ENCODE data around the gene HS3ST6. TPM values are rescaled to one million over a fixed set of nuclear protein-coding genes. Genes with fewer than 3 reads are reported as not detected.

The HS3ST6 gene
- total and polyA plus RNA-seq, 2 of the 13 experiments (the other 11 are each of a cell fraction or from before 2014, with no cell fraction given): not detected

DNA sequence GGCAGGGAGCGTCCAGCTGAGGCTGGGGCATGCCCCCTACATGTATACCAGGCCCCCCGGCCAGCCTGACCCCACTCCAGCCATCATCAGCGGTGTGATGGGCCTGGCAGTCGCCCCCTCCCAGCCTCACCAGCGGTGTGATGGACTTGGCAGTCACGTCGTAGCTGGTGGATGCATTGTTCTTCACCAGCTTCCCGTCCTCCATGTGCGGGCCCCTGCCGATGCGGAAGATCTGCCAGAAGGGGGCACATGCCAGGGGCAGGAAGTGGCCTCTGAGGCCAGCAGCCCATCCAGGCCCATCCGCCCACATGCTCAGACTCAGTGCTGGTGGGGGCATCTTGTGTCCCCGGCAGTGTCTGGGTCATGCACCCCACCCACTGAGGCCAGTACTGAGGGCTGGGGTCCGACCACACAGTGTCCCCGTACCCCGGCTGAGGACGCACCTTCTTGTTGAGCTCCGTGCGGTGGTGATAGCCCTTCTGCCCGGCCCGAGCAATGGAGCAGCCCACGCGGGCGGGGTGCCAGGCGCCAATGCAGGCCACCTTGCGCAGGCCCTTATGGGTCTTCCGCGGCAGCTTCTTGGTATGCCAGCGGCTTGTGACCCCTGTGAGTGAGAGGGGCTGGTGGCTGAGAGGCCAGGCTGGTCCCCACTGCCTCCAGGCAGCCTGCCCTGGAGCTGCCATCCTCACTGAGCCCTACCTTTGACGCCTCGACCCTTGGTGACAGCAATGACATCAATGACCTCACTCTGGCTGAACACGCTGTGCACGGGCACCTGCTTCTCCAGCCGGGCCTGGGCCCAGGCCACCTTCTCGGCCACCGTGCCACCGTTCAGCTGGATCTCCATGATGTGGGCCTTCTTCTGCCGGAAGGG, 28.5 kb upstream of the HS3ST6 start (continued):
- TF ChIP-seq, protein P1, sequence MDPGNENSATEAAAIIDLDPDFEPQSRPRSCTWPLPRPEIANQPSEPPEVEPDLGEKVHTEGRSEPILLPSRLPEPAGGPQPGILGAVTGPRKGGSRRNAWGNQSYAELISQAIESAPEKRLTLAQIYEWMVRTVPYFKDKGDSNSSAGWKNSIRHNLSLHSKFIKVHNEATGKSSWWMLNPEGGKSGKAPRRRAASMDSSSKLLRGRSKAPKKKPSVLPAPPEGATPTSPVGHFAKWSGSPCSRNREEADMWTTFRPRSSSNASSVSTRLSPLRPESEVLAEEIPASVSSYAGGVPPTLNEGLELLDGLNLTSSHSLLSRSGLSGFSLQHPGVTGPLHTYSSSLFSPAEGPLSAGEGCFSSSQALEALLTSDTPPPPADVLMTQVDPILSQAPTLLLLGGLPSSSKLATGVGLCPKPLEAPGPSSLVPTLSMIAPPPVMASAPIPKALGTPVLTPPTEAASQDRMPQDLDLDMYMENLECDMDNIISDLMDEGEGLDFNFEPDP (CRISPR knock-in tag; conservative IDR thresholded peaks at IDR 0.05): no peak
- no peak for TF ChIP-seq ZNF24 (IDR thresholded peaks at IDR 0.05)
- TF ChIP-seq ZNF614 (CRISPR knock-in tag; IDR thresholded peaks at IDR 0.05; ENCODE audit: borderline replicate concordance): no peak
- TF ChIP-seq, protein P2, sequence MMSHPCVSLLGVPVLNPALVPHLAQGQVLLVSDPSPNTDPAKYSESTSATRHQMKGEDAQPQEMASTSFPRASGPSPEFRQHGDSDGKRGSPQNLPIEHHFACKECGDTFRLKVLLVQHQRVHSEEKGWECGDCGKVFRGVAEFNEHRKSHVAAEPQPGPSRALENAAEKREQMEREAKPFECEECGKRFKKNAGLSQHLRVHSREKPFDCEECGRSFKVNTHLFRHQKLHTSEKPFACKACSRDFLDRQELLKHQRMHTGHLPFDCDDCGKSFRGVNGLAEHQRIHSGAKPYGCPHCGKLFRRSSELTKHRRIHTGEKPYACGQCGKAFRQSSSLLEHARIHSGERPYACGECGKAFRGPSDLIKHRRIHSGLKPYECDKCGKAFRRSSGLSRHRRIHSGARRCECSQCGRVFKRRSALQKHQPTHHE (CRISPR knock-in tag; IDR thresholded peaks at IDR 0.05; ENCODE audit: borderline replicate concordance): no peak
- no peak for TF ChIP-seq SPEN (CRISPR knock-in tag; IDR thresholded peaks at IDR 0.05; ENCODE audit: low read depth)
- TF ChIP-seq, protein P3, sequence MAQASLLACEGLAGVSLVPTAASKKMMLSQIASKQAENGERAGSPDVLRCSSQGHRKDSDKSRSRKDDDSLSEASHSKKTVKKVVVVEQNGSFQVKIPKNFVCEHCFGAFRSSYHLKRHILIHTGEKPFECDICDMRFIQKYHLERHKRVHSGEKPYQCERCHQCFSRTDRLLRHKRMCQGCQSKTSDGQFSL (CRISPR knock-in tag; IDR thresholded peaks at IDR 0.05): no peak
- no peak for TF ChIP-seq NFKBIZ (CRISPR knock-in tag; IDR thresholded peaks at IDR 0.05)
- TF ChIP-seq ZNF510 (CRISPR knock-in tag; IDR thresholded peaks at IDR 0.05; ENCODE audit: low read depth): no peak
- TF ChIP-seq SNRNP70 (IDR thresholded peaks at IDR 0.05; ENCODE audit: low read depth, low read length): no peak
- TF ChIP-seq ZNF326 (CRISPR knock-in tag; IDR thresholded peaks at IDR 0.05; ENCODE audit: borderline replicate concordance): no peak
- TF ChIP-seq, protein P4, sequence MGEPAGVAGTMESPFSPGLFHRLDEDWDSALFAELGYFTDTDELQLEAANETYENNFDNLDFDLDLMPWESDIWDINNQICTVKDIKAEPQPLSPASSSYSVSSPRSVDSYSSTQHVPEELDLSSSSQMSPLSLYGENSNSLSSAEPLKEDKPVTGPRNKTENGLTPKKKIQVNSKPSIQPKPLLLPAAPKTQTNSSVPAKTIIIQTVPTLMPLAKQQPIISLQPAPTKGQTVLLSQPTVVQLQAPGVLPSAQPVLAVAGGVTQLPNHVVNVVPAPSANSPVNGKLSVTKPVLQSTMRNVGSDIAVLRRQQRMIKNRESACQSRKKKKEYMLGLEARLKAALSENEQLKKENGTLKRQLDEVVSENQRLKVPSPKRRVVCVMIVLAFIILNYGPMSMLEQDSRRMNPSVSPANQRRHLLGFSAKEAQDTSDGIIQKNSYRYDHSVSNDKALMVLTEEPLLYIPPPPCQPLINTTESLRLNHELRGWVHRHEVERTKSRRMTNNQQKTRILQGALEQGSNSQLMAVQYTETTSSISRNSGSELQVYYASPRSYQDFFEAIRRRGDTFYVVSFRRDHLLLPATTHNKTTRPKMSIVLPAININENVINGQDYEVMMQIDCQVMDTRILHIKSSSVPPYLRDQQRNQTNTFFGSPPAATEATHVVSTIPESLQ (CRISPR knock-in tag; conservative IDR thresholded peaks at IDR 0.05): no peak
- TF ChIP-seq ISX (CRISPR knock-in tag; conservative IDR thresholded peaks at IDR 0.05): no peak
- no peak for TF ChIP-seq MTA3 (CRISPR knock-in tag; IDR thresholded peaks at IDR 0.05)
- no peak for TF ChIP-seq ATF7-NPFF (CRISPR knock-in tag; IDR thresholded peaks at IDR 0.05; ENCODE audit: low read depth)
- no peak for TF ChIP-seq ZNF260 (CRISPR knock-in tag; IDR thresholded peaks at IDR 0.05; ENCODE audit: borderline replicate concordance, low read depth)
- no peak for TF ChIP-seq ZNF713 (CRISPR knock-in tag; IDR thresholded peaks at IDR 0.05)
- TF ChIP-seq FOXO1 (CRISPR knock-in tag; IDR thresholded peaks at IDR 0.05): no peak
- TF ChIP-seq ELF3 (CRISPR knock-in tag; IDR thresholded peaks at IDR 0.05): no peak
- TF ChIP-seq TCF7L2 (IDR thresholded peaks at IDR 0.05; ENCODE audit: low read depth, low read length): no peak
- TF ChIP-seq, protein P5, sequence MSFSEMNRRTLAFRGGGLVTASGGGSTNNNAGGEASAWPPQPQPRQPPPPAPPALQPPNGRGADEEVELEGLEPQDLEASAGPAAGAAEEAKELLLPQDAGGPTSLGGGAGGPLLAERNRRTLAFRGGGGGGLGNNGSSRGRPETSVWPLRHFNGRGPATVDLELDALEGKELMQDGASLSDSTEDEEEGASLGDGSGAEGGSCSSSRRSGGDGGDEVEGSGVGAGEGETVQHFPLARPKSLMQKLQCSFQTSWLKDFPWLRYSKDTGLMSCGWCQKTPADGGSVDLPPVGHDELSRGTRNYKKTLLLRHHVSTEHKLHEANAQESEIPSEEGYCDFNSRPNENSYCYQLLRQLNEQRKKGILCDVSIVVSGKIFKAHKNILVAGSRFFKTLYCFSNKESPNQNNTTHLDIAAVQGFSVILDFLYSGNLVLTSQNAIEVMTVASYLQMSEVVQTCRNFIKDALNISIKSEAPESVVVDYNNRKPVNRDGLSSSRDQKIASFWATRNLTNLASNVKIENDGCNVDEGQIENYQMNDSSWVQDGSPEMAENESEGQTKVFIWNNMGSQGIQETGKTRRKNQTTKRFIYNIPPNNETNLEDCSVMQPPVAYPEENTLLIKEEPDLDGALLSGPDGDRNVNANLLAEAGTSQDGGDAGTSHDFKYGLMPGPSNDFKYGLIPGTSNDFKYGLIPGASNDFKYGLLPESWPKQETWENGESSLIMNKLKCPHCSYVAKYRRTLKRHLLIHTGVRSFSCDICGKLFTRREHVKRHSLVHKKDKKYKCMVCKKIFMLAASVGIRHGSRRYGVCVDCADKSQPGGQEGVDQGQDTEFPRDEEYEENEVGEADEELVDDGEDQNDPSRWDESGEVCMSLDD (CRISPR knock-in tag; IDR thresholded peaks at IDR 0.05; ENCODE audit: borderline replicate concordance): no peak
